GM23338 (cell line): ENCODE measurements around the gene C4A. TPM values are rescaled to one million over a fixed set of nuclear protein-coding genes. Genes with fewer than 3 reads are reported as not detected.

ENCODE experiments used
- ATAC-seq: fragments of 200-7000 bp; cut with Tn5 transposase; 3 replicates; pipeline ENCODE4 v1.9.1; 2020
- DNase-seq: peaks from one replicate; pipeline ENCODE4 v3.0.0-alpha.2; 2015; ENCODE audit warnings: low spot score
- H2AFZ ChIP-seq: fragments of 200-600 bp; sonication (generic); 2 replicates; pipeline ENCODE4 v1.8.0; 2016; ENCODE audit warnings: antibody characterized with exemption, mild to moderate bottlenecking, moderate library complexity
- H3F3A ChIP-seq: fragments of 200-600 bp; sonication (generic); replicated peaks from 2 replicates; pipeline ENCODE4 v1.8.0; 2017; ENCODE audit warnings: antibody characterized with exemption, mixed run types, low read depth
- H3K27ac ChIP-seq: fragments of 200-600 bp; sonication (generic); 2 replicates; pipeline ENCODE4 v1.6.1; 2016; ENCODE audit warnings: low read depth
- H3K27me3 ChIP-seq: fragments of 200-600 bp; sonication (generic); 2 replicates; pipeline ENCODE4 v1.8.0; 2016; ENCODE audit warnings: mild to moderate bottlenecking, mixed run types, moderate library complexity; ENCODE audit not compliant: insufficient read depth
- H3K36me3 ChIP-seq: fragments of 200-600 bp; sonication (generic); 2 replicates; pipeline ENCODE4 v1.8.0; 2016; ENCODE audit warnings: mild to moderate bottlenecking; ENCODE audit not compliant: insufficient read depth
- H3K4me1 ChIP-seq: fragments of 200-600 bp; sonication (generic); 2 replicates; pipeline ENCODE4 v1.8.0; 2016; ENCODE audit warnings: mild to moderate bottlenecking, moderate library complexity; ENCODE audit not compliant: insufficient read depth
- H3K4me2 ChIP-seq: fragments of 200-600 bp; sonication (generic); 2 replicates; pipeline ENCODE4 v1.7.1; 2017; ENCODE audit warnings: mixed run types
- H3K4me3 ChIP-seq: fragments of 200-600 bp; sonication (generic); 2 replicates; pipeline ENCODE4 v1.6.1; 2016; ENCODE audit warnings: mixed run types
- H3K79me2 ChIP-seq: fragments of 200-600 bp; sonication (generic); replicated peaks from 2 replicates; pipeline ENCODE4 v1.8.0; 2017; ENCODE audit warnings: mild to moderate bottlenecking; ENCODE audit not compliant: insufficient read depth
- H3K9me2 ChIP-seq: fragments of 200-600 bp; sonication (generic); 2 replicates; pipeline ENCODE4 v1.8.0; 2017; ENCODE audit not compliant: insufficient read depth
- H4K20me1 ChIP-seq: fragments of 200-600 bp; sonication (generic); replicated peaks from 2 replicates; pipeline ENCODE4 v1.8.0; 2017; ENCODE audit warnings: mild to moderate bottlenecking; ENCODE audit not compliant: insufficient read depth
- H3K27ac Mint-ChIP-seq: 2 replicates; pipeline ENCODE4 v1.8.0; 2020; ENCODE audit warnings: inconsistent platforms, mild to moderate bottlenecking, moderate library complexity, mixed read lengths
- H3K27me3 Mint-ChIP-seq: 3 replicates; pipeline ENCODE4 v1.8.0; 2022; ENCODE audit warnings: low read depth, mild to moderate bottlenecking, moderate library complexity, mixed read lengths, inconsistent platforms; ENCODE audit not compliant: insufficient read depth, poor library complexity
- H3K36me3 Mint-ChIP-seq: 3 replicates; pipeline ENCODE4 v1.8.0; 2021; ENCODE audit warnings: low read depth, mild to moderate bottlenecking, inconsistent platforms, moderate library complexity, mixed read lengths
- H3K4me1 Mint-ChIP-seq: 3 replicates; pipeline ENCODE4 v1.8.0; 2020; ENCODE audit warnings: mild to moderate bottlenecking, inconsistent platforms, mixed read lengths
- H3K4me3 Mint-ChIP-seq: 3 replicates; pipeline ENCODE4 v1.8.0; 2021; ENCODE audit warnings: moderate library complexity, mild to moderate bottlenecking, inconsistent platforms, mixed read lengths
- H3K9me3 Mint-ChIP-seq: 3 replicates; pipeline ENCODE4 v1.8.0; 2020; ENCODE audit warnings: moderate library complexity, mild to moderate bottlenecking, inconsistent platforms, mixed read lengths
- EZH2phosphoT487 ChIP-seq: fragments of 200-600 bp; sonication (generic); IDR thresholded peaks from one replicate; pipeline ENCODE4 v1.8.1; 2018; ENCODE audit warnings: antibody characterized with exemption; ENCODE audit not compliant: unreplicated experiment
- NANOG ChIP-seq: IDR thresholded peaks from 2 replicates; pipeline ENCODE4 v1.6.1; 2016; ENCODE audit warnings: antibody characterized with exemption, borderline replicate concordance
- STAT1 ChIP-seq: IDR thresholded peaks from one replicate; pipeline ENCODE4 v1.6.1; 2016; ENCODE audit warnings: antibody characterized with exemption; ENCODE audit not compliant: unreplicated experiment
- ZNF462 ChIP-seq: fragments of 250-450 bp; sonication (Bioruptor Pico); IDR thresholded peaks from 2 replicates; pipeline ENCODE4 v1.5.0; 2020; ENCODE audit warnings: mild to moderate bottlenecking, moderate library complexity
- polyA plus RNA-seq: library from polyadenylated mRNA; unstranded; fragments of >200 nt; fragmentation: Nextera tagmentation; extraction: Ambion mirVana; gene quantifications from 2 replicates; pipeline ENCODE4 v1.2.1, GENCODE V29; 2016
- total RNA-seq: library from RNA; depleted of rRNA; stranded (reverse); fragments of >200 nt; shearing (Covaris generic); gene quantifications from 2 replicates; pipeline ENCODE4 v1.2.3, GENCODE V29; 2014
- TF ChIP-seq, protein P1 (sequence below): IDR thresholded peaks from 2 replicates; pipeline ENCODE4 v1.6.1; 2016; ENCODE audit warnings: antibody characterized with exemption
- TF ChIP-seq, protein P2 (sequence below): IDR thresholded peaks from one replicate; pipeline ENCODE4 v1.6.1; 2018; ENCODE audit warnings: antibody characterized with exemption; ENCODE audit not compliant: unreplicated experiment

C4A gene
- total and polyA plus RNA-seq, 2 experiments from 2014 or later = 0.48 to 0.97 TPM

DNA sequence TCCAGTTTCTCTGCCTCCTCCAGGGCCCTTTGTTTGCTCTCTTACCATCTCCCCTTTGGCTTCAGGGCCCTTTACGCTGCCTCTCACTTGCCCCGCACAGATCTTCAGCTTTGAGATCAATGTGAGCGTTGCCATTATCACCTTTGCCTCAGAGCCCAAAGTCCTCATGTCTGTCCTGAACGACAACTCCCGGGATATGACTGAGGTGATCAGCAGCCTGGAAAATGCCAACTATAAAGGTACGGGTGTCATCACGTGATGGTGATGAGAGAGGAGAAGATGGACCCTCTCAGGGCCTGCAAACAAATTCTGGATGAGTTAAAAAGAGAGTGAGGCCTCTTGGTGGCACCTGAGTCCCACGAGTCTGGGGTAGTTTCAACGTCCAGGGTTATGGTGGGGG is 46.0 kb upstream of the C4A start (continued):
- TF ChIP-seq, protein P1, sequence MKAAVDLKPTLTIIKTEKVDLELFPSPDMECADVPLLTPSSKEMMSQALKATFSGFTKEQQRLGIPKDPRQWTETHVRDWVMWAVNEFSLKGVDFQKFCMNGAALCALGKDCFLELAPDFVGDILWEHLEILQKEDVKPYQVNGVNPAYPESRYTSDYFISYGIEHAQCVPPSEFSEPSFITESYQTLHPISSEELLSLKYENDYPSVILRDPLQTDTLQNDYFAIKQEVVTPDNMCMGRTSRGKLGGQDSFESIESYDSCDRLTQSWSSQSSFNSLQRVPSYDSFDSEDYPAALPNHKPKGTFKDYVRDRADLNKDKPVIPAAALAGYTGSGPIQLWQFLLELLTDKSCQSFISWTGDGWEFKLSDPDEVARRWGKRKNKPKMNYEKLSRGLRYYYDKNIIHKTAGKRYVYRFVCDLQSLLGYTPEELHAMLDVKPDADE = no peak
- TF ChIP-seq NANOG = no peak
- no peak for TF ChIP-seq STAT1

DNA sequence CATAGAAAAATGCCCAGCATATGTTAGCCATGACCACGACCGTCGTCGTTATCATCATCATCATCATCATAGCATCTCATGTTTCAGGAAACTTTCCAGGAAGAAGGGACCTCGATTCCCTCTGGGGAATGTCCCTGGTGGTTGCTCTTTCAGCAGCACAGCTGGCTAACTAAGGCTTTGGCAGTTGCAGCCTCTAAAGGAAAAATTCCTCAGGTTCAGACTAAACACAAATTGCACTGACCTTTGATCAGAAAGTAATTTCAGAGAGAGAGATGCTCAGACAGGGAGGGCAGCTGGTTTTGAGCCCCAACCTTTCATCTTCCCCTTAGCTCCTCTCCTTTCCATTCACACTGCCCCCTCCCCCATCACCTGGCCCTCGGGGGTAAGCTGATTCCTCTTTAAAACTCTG is 41.6 kb upstream of the C4A start:
- no peaks in the 10 kb centered on the region for H3K27me3 ChIP-seq
- peaks cover 12% of the 10 kb centered on the region for H3K27me3 Mint-ChIP-seq
- H3K4me1 ChIP-seq = no peaks in the 10 kb centered on the region
- no peaks in the 10 kb centered on the region for H3F3A ChIP-seq
- peaks cover 9% of the 10 kb centered on the region for H3K4me1 Mint-ChIP-seq
- H3K9me2 ChIP-seq = no peaks in the 10 kb centered on the region
- H3K4me3 ChIP-seq = no peak overlapping the region
- no peaks in the 10 kb centered on the region for H4K20me1 ChIP-seq
- DNase-seq (peak; percentile 29), ATAC-seq (peak; percentile 41; the same call in 2 of the 3 replicates)
- TF ChIP-seq, protein P1 = no peak
- TF ChIP-seq, protein P2, sequence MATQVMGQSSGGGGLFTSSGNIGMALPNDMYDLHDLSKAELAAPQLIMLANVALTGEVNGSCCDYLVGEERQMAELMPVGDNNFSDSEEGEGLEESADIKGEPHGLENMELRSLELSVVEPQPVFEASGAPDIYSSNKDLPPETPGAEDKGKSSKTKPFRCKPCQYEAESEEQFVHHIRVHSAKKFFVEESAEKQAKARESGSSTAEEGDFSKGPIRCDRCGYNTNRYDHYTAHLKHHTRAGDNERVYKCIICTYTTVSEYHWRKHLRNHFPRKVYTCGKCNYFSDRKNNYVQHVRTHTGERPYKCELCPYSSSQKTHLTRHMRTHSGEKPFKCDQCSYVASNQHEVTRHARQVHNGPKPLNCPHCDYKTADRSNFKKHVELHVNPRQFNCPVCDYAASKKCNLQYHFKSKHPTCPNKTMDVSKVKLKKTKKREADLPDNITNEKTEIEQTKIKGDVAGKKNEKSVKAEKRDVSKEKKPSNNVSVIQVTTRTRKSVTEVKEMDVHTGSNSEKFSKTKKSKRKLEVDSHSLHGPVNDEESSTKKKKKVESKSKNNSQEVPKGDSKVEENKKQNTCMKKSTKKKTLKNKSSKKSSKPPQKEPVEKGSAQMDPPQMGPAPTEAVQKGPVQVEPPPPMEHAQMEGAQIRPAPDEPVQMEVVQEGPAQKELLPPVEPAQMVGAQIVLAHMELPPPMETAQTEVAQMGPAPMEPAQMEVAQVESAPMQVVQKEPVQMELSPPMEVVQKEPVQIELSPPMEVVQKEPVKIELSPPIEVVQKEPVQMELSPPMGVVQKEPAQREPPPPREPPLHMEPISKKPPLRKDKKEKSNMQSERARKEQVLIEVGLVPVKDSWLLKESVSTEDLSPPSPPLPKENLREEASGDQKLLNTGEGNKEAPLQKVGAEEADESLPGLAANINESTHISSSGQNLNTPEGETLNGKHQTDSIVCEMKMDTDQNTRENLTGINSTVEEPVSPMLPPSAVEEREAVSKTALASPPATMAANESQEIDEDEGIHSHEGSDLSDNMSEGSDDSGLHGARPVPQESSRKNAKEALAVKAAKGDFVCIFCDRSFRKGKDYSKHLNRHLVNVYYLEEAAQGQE = no peak
- TF ChIP-seq EZH2phosphoT487 = no peak
- TF ChIP-seq STAT1 = no peak
- TF ChIP-seq ZNF462 (CRISPR knock-in tag) = no peak
- H3K4me3 Mint-ChIP-seq = no peak overlapping the region
- peak overlapping the region; percentile 16; the same call in 1 of the 2 replicates for H3K27ac Mint-ChIP-seq
- H3K9me3 Mint-ChIP-seq = no peaks in the 10 kb centered on the region
- no peak overlapping the region for H3K27ac ChIP-seq
- H3K36me3 Mint-ChIP-seq = no peaks in the 10 kb centered on the region
- peak overlapping the region; percentile 86 for H2AFZ ChIP-seq
- no peak overlapping the region for H3K4me2 ChIP-seq
- H3K36me3 ChIP-seq = no peaks in the 10 kb centered on the region
- no peaks in the 10 kb centered on the region for H3K79me2 ChIP-seq
